ENCODE data around the gene TMEM50A.
"Not testable (repeated sequence)": the region's sequence is repeated elsewhere in the genome, so short reads cannot be mapped to it uniquely, and the experiment has no call there.

DNA sequence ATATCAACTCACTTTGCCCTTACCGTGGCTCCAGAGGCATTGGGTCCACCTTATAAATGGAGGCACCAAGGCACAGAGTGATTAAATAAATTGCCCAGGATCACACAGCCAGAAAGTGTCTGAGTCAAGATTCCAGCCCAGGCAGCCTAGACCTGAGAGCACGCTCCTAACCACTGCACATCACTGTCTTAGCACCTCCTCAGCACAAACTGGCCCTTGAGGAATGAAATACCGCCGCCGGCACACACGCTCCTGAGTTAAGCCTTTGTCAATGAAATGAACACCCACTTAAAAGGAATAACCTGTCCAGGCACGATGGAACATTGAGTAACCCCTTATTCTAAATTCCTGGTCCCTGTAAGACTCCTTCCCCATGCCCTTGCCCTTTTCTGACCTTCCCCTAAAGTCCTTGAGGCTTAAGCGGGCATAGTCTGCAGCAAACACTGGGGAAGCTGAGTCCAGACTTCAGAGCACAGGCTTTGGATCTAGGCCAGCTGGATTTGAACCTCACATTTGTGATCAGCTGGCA, 49.5 kb upstream of the TMEM50A start:
- not testable (repeated sequence) for TF ChIP-seq ZNF133, ZNF629 (tag by site-specific recombination; IDR thresholded peaks at IDR 0.05)
